Parathyroid adenoma (tissue), 2 donors: Measurements from ENCODE around the gene IFFO2.

Experiments
- H2AFZ ChIP-seq: fragments of 300-600 bp; sonication (generic); one replicate; pipeline ENCODE4 v1.7.0; 2017; ENCODE audit warnings: antibody characterized with exemption, mild to moderate bottlenecking
- H3K27ac ChIP-seq: fragments of 300-600 bp; sonication (generic); one replicate; pipeline ENCODE4 v1.7.0; 2017
- H3K27me3 ChIP-seq: fragments of 300-600 bp; sonication (generic); one replicate; pipeline ENCODE4 v1.7.0; 2017; ENCODE audit warnings: low read length; ENCODE audit not compliant: control insufficient read depth, insufficient read depth
- H3K36me3 ChIP-seq: fragments of 300-600 bp; sonication (generic); one replicate; pipeline ENCODE4 v1.7.0; 2017; ENCODE audit warnings: low read length; ENCODE audit not compliant: control insufficient read depth, insufficient read depth
- H3K4me1 ChIP-seq: fragments of 300-600 bp; sonication (generic); one replicate; pipeline ENCODE4 v1.7.0; 2017; ENCODE audit warnings: control low read depth
- H3K4me2 ChIP-seq: fragments of 300-600 bp; sonication (generic); one replicate; pipeline ENCODE4 v1.7.0; 2017; ENCODE audit warnings: low read length
- H3K4me3 ChIP-seq: fragments of 300-600 bp; sonication (generic); one replicate; pipeline ENCODE4 v1.7.0; 2017; ENCODE audit warnings: low read depth, low read length
- H3K79me2 ChIP-seq: fragments of 300-600 bp; sonication (generic); one replicate; pipeline ENCODE4 v1.7.0; 2017; ENCODE audit warnings: control low read depth
- H3K9ac ChIP-seq: fragments of 300-600 bp; sonication (generic); one replicate; pipeline ENCODE4 v1.7.0; 2017; ENCODE audit warnings: mild to moderate bottlenecking
- H3K9me3 ChIP-seq: fragments of 300-600 bp; sonication (generic); one replicate; pipeline ENCODE4 v1.7.0; 2017; ENCODE audit warnings: low read length; ENCODE audit not compliant: control insufficient read depth
- CTCF ChIP-seq: fragments of 300-600 bp; sonication (generic); IDR thresholded peaks from one replicate; pipeline ENCODE4 v1.7.0; 2017; ENCODE audit warnings: antibody characterized with exemption, mild to moderate bottlenecking
- donor health status: primary hyperparathyroidism.

IFFO2 gene

DNA sequence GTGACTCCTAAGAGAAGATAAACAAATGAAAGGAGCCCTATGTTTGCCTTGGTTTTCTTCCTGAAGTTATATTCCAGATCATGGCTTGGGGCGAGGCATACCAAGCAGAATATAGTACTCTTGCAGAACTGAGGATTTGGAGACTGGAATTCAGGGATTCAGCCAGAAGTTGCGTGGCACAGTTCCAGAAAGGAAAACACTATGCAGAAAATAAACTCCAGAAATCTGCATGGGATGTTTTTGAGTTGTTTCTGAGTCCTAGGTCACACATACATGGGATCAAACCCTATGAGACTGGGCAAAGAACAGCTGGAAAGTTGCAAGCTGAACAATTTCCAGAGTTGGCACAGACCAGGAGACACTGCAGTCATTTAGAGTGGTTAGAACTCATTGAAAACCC is 42.9 kb upstream of the IFFO2 start:
- Histone ChIP-seq H3K36me3 (no peaks in the 10 kb centered on the region), H3K4me3 (no peak overlapping the region), H2AFZ (no peak overlapping the region), H3K9ac (no peak overlapping the region), H3K27ac (no peak overlapping the region), H3K27me3 (no peaks in the 10 kb centered on the region), H3K79me2 (no peaks in the 10 kb centered on the region), H3K4me1 (no peaks in the 10 kb centered on the region), H3K4me2 (no peak overlapping the region), H3K9me3 (no peaks in the 10 kb centered on the region)
- no peak for TF ChIP-seq CTCF

DNA sequence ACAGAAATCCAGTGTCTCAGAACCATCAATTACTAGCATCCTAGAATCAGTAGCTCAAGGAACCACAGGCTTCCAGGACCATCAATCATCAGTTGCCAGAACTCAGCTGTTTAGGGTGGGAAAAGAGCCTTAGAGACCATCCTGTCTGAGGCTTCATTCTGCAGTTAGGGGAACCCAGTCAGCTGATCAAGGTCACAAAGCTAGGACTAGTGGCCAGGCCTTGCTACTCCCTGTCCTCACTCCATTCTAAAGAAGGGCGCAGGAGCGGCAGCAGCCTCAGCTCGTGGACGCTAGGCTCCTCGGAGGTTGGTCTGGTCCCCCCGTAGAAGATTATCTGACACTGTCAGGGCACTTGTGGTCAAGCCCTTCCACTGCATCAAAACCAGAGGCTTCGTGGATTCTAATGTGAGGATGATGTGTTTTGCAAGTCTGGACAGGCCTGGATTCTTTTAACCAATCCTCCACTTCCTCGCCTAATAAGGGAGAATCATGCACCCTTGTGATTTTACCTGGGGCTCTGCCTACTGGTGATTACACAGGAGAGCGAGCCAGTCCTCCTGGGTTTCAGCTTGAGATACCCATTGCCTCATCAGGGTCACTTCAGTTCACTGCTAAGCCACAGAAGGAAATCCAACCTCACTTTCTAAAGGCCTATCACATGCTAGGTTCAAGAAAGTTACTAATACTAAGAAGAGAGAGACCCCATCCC is 41.7 kb upstream of the IFFO2 start:
- Histone ChIP-seq H3K27ac (no peak overlapping the region), H3K36me3 (no peaks in the 10 kb centered on the region), H3K27me3 (no peaks in the 10 kb centered on the region), H3K9ac (no peak overlapping the region), H2AFZ (no peak overlapping the region), H3K4me3 (no peak overlapping the region), H3K4me1 (no peaks in the 10 kb centered on the region), H3K9me3 (no peaks in the 10 kb centered on the region), H3K79me2 (no peaks in the 10 kb centered on the region), H3K4me2 (no peak overlapping the region)
- TF ChIP-seq CTCF, result no peak

DNA sequence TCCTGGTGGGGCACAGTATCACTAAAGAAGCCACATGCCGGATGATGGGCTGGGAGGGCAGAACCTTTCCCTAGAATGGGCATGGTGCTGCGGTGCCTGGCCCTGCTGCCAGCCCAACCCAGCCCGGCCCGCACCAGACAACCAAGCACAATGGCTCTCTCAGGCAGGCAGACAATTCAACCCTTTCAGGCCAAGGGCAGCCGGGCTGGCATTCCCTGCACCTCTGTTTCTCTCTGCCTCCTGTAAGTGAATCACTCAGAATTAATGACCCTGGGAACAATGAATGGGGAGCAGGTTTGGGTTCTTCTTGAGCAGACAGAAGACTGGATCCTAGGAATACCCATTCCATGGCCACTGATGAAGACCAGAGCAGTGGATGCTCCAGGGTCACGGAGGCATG is 41.0 kb upstream of the IFFO2 start:
- H2AFZ ChIP-seq, result no peak overlapping the region
- H3K4me3 ChIP-seq, result no peak overlapping the region
- no peaks in the 10 kb centered on the region for H3K9me3 ChIP-seq
- no peaks in the 10 kb centered on the region for H3K79me2 ChIP-seq
- no peaks in the 10 kb centered on the region for H3K4me1 ChIP-seq
- no peak for TF ChIP-seq CTCF
- H3K27me3 ChIP-seq, result no peaks in the 10 kb centered on the region
- H3K36me3 ChIP-seq, result no peaks in the 10 kb centered on the region
- no peak overlapping the region for H3K4me2 ChIP-seq
- H3K9ac ChIP-seq, result no peak overlapping the region
- H3K27ac ChIP-seq, result no peak overlapping the region

GRCh38 chr1:18996548-18997177 is 40.2 kb upstream of the IFFO2 start:
- Histone ChIP-seq H3K4me1 (no peaks in the 10 kb centered on the region), H3K9ac (no peak overlapping the region), H2AFZ (no peak overlapping the region), H3K36me3 (no peaks in the 10 kb centered on the region), H3K9me3 (no peaks in the 10 kb centered on the region), H3K4me3 (no peak overlapping the region), H3K4me2 (no peak overlapping the region), H3K79me2 (no peaks in the 10 kb centered on the region), H3K27me3 (no peaks in the 10 kb centered on the region), H3K27ac (no peak overlapping the region)
- no peak for TF ChIP-seq CTCF

DNA sequence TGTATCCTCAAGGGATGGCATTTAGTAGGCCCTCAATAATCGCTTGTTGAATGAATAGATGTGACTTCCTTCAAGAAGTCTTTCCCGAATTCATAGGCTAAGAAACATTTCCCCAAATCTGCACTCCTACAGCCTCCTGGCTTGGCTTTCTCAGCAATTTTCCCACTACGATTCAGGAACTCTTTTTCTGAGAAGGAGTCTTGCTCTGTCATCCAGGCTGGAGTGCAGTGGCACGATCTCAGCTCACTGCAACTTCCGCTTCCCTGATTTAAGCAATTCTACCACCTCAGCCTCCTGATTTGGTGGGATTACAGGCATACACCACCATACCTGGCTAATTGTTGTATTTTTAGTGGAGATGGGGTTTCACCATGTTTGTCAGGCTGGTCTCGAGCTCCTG is 37.9 kb upstream of the IFFO2 start:
- H3K9me3 ChIP-seq, result no peaks in the 10 kb centered on the region
- no peaks in the 10 kb centered on the region for H3K36me3 ChIP-seq
- H3K79me2 ChIP-seq, result no peaks in the 10 kb centered on the region
- no peak overlapping the region for H3K9ac ChIP-seq
- no peaks in the 10 kb centered on the region for H3K4me1 ChIP-seq
- no peak overlapping the region for H3K4me3 ChIP-seq
- H3K27me3 ChIP-seq, result no peaks in the 10 kb centered on the region
- H3K27ac ChIP-seq, result no peak overlapping the region
- H2AFZ ChIP-seq, result no peak overlapping the region
- H3K4me2 ChIP-seq, result no peak overlapping the region
- no peak for TF ChIP-seq CTCF
